Nephron (organoid): ENCODE data around the gene KIF1B.
"Not testable (repeated sequence)": the region's sequence is repeated elsewhere in the genome, so short reads cannot be mapped to it uniquely, and the experiment has no call there.

Experiments used
- H3K27ac Mint-ChIP-seq, 3 experiments: 2 replicates each; pipeline ENCODE4 v1.8.0; 2020; ENCODE audit warnings: mixed read lengths in 3 of 3, mild to moderate bottlenecking in 2 of 3, moderate library complexity in 1 of 3
- H3K27me3 Mint-ChIP-seq: 2 replicates; pipeline ENCODE4 v1.8.0; 2021; ENCODE audit warnings: low read depth, mild to moderate bottlenecking, moderate library complexity, mixed read lengths
- H3K36me3 Mint-ChIP-seq: 2 replicates; pipeline ENCODE4 v1.8.0; 2020; ENCODE audit warnings: low read depth, mixed read lengths
- H3K4me1 Mint-ChIP-seq: 2 replicates; pipeline ENCODE4 v1.8.0; 2020; ENCODE audit warnings: mixed read lengths
- H3K4me3 Mint-ChIP-seq, 3 experiments: 2 replicates each; pipeline ENCODE4 v1.8.0; 2020; ENCODE audit warnings: mild to moderate bottlenecking in 3 of 3, mixed read lengths in 3 of 3, moderate library complexity in 2 of 3
- H3K9me3 Mint-ChIP-seq: 2 replicates; pipeline ENCODE4 v1.8.0; 2020; ENCODE audit warnings: mixed read lengths
- TF ChIP-seq, protein P1 (sequence below), 3 experiments: fragments of 200-600 bp; sonication (generic); IDR thresholded peaks; one replicate each; pipeline ENCODE4 v1.5.0; 2021; ENCODE audit warnings: antibody characterized with exemption in 3 of 3; ENCODE audit not compliant: unreplicated experiment in 3 of 3

The KIF1B gene

DNA sequence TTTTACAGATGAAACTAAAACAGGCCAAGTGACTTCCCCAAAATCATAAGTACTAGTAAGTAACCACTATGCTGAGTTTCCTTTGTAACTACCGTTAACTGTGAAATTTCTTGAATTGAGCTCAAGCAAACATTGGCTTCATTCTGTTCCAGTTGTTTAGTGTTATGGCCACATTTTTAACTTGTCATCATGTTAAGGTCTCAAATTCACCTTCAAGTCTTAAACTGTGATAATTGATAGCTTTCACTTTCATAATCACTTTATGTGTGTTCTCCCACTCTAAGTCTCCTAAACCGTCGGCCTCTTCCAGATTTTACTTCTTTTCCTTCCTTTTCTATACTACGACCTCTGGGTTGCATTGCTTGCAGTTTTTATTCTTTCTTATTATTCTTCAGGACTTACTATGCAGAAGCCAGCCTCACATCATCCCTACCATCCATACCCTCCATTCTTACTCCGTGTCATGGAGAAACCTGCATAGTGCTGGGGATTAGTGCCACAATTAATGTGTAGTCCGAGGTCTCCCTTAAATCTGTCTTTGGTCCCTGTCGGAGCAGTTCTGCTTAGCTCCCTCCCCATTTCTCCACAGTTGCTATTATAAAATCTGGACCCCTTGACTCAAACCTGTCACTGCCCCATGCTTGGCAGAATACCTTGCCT, 5.8 kb downstream of the KIF1B start:
- TF ChIP-seq, protein P1, sequence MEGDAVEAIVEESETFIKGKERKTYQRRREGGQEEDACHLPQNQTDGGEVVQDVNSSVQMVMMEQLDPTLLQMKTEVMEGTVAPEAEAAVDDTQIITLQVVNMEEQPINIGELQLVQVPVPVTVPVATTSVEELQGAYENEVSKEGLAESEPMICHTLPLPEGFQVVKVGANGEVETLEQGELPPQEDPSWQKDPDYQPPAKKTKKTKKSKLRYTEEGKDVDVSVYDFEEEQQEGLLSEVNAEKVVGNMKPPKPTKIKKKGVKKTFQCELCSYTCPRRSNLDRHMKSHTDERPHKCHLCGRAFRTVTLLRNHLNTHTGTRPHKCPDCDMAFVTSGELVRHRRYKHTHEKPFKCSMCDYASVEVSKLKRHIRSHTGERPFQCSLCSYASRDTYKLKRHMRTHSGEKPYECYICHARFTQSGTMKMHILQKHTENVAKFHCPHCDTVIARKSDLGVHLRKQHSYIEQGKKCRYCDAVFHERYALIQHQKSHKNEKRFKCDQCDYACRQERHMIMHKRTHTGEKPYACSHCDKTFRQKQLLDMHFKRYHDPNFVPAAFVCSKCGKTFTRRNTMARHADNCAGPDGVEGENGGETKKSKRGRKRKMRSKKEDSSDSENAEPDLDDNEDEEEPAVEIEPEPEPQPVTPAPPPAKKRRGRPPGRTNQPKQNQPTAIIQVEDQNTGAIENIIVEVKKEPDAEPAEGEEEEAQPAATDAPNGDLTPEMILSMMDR (IDR thresholded peaks at IDR 0.05; ENCODE audit: unreplicated experiment in 3 of 3), result no peak

DNA sequence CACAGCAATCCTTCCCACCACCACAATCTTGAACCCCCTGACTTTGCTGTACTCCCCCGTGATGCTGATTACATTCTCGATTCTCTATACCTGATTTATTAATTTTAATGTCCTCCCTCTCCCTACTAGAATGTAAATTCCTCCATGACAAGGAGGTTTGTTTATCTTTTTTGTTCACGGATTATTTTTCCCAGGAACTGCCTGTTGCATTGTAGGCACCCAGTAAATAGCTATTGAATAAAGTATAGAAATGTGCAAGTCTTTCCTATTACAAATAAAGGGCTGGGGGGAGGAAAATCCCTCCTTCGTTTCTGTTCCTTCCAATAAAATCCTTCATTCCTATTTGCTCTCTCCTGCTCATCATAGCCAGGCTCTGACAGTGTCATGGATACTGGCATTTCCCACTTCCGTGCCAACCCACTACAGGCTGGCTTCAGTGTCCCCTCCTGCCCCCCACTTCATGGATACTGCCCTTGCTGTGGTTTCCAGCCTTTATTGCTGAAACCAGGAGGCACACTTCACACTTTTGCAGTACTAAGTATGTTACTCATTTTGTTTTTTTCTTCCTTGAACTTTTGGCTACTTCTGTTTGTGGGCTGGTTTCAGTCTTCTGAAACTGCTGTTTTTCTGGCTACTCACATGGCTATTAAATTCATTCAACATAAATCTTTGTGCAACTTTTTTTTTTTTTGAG, 7.5 kb downstream of the KIF1B start:
- TF ChIP-seq, protein P1 (IDR thresholded peaks at IDR 0.05; ENCODE audit: unreplicated experiment in 3 of 3), result no peak
- Mint-ChIP-seq H3K4me1 (peaks cover 39% of the 10 kb centered on the region), H3K9me3 (no peaks in the 10 kb centered on the region), H3K27me3 (no peaks in the 10 kb centered on the region), H3K4me3 (peak overlapping the region in 1 of 3 experiments; percentile 50), H3K36me3 (peaks cover 4% of the 10 kb centered on the region), H3K27ac (peak overlapping the region; percentile 54 to 73 (median 63))

More for the DNA sequence above, 5.8 kb downstream of the KIF1B start:
- peak overlapping the region in 2 of 3 experiments; percentile 18 to 24 for H3K27ac Mint-ChIP-seq
- no peaks in the 10 kb centered on the region for H3K27me3 Mint-ChIP-seq
- H3K9me3 Mint-ChIP-seq, result no peaks in the 10 kb centered on the region
- H3K4me3 Mint-ChIP-seq, result peak overlapping the region in 1 of 3 experiments; percentile 43
- no peaks in the 10 kb centered on the region for H3K36me3 Mint-ChIP-seq
- peaks cover 50% of the 10 kb centered on the region for H3K4me1 Mint-ChIP-seq

DNA sequence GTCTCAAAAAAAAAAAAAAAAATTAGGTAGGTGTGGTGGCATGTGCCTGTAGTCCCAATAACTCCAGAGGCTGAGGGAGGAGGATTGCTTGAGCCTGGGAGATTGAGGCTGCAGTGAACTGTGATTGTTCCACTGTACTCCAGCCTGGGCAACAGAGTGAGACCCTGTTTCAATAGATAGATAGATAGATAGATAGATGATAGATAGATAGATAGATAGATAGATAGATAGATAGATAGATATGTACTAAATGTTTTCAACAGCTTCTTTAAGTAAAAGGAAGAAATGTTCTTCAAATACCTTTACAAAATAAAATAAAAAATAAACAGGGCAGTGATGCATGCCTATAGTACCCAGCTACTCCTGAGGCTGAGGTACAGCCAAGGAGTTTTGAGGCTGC, 9.8 kb downstream of the KIF1B start:
- Mint-ChIP-seq H3K4me3 (no peak overlapping the region), H3K27me3 (no peaks in the 10 kb centered on the region), H3K27ac (no peak overlapping the region), H3K9me3 (no peaks in the 10 kb centered on the region), H3K36me3 (peaks cover 7% of the 10 kb centered on the region), H3K4me1 (peaks cover 29% of the 10 kb centered on the region)
- TF ChIP-seq, protein P1 (IDR thresholded peaks at IDR 0.05; ENCODE audit: unreplicated experiment in 3 of 3), result no peak

DNA sequence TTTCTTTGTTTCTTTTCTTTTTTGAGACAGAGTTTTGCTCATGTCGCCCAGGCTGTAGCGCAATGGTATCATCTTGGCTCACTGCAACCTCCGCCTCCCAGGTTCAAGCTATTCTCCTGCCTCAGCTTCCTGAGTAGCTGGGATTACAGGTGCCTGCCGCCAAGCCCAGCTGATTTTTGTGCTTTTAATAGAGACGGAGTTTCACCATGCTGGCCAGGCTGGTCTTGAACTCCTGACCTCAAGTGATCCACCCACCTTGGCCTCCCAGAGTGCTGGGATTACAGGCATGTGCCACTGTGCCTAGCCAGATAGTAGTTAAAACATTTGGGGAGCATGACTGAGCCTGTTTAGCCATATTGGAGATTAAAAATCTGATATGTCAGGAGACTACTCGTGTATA, 10.3 kb downstream of the KIF1B start:
- H3K9me3 Mint-ChIP-seq, H3K27me3 Mint-ChIP-seq, H3K4me3 Mint-ChIP-seq, H3K27ac Mint-ChIP-seq: not testable (repeated sequence)
- H3K4me1 Mint-ChIP-seq, result peaks cover 30% of the 10 kb centered on the region
- H3K36me3 Mint-ChIP-seq, result peaks cover 12% of the 10 kb centered on the region

DNA sequence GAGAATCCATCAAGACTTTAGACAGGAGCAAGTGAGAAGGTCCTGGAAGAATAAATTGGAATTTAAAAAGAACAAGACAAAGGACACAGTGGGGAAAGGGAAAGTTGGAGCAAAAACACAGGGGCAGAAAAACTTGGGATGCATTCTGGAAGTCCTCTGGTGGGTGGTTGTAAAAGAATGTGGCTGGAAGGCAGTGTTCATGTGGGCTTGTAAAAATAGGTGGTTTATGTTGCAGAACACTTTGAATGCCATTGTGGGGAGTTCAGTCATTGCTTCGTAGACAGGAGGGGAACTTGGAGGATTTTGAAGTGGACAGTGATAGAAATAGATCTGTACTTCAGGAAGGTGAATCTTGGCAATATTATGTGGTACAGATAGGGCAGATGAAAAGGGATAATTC, 15.2 kb downstream of the KIF1B start:
- Mint-ChIP-seq H3K27ac (peak overlapping the region in 2 of 3 experiments; percentile 4 to 57), H3K4me1 (peaks cover 20% of the 10 kb centered on the region), H3K4me3 (no peak overlapping the region), H3K36me3 (peaks cover 16% of the 10 kb centered on the region), H3K9me3 (no peaks in the 10 kb centered on the region), H3K27me3 (no peaks in the 10 kb centered on the region)
- TF ChIP-seq, protein P1 (IDR thresholded peaks at IDR 0.05; ENCODE audit: unreplicated experiment in 3 of 3), result no peak

DNA sequence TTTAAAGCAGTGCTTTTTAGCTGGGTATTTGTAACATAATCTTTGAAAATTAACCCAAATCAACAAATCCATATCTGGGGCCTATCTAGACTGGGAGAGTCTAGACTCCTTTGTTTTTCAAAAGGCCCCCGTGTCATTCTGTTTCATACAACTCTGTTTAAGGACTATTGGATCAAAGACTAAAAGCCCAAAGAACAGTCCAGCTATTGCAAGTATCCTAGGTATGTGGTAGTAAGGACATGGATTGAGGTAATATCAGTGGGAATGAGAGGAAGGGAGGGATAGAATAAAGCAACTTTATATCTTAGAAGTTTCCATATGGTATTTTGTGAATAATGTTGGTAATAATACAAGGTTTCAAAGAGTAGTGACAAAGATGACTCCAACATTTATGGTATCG, 18.2 kb downstream of the KIF1B start:
- Mint-ChIP-seq H3K4me3 (no peak overlapping the region), H3K9me3 (no peaks in the 10 kb centered on the region), H3K27ac (no peak overlapping the region), H3K27me3 (no peaks in the 10 kb centered on the region), H3K36me3 (peaks cover 9% of the 10 kb centered on the region), H3K4me1 (peaks cover 31% of the 10 kb centered on the region)
- TF ChIP-seq, protein P1 (IDR thresholded peaks at IDR 0.05; ENCODE audit: unreplicated experiment in 3 of 3), result no peak
